CD4-positive, alpha-beta T cell treated with Interleukin-1 beta for 1 hour (primary cell): ENCODE data around the gene KLHL18.
"Not testable (repeated sequence)": the region's sequence is repeated elsewhere in the genome, so short reads cannot be mapped to it uniquely, and the experiment has no call there.

Experiments used
- DNase-seq, 2 donors: peaks; one replicate each; pipeline ENCODE4 v3.0.0-alpha.2; 2020 to 2022

The KLHL18 gene

DNA sequence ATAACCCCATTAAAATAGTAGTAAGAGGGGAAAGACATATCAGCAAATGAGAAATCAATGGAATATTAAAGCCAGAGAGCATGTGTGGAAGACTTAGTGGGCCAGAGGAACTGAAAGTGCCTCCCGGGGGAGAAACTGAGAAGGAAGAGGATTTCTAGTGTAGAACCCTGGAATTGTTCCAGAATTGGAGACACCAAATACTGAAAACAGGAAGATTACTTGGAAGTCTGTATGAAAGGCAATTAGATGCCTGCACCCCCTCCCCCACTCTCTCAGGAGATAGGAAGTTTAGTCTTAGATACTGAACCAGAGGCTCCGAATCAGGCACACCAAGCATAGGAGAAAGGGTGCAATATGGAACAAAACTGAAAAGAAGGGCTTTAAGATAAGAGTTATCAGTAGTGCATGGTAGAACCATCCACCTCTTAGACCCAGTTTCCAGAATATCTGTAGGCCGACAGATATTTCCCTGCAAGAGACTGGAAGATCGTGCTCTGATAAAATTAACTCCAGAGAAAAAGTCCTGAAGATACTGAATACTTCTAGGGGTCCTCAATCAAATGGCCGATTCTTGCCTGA, 32.4 kb downstream of the KLHL18 start:
- no peak for DNase-seq

GRCh38 chr3:47316151-47316550, 33.4 kb downstream of the KLHL18 start:
- not testable (repeated sequence) for DNase-seq

- DNase-seq, result no peak
Measured at GRCh38 chr3:47318916-47319315, 36.2 kb downstream of the KLHL18 start.

- no peak for DNase-seq
Measured at GRCh38 chr3:47319956-47320355, 37.2 kb downstream of the KLHL18 start.

DNA sequence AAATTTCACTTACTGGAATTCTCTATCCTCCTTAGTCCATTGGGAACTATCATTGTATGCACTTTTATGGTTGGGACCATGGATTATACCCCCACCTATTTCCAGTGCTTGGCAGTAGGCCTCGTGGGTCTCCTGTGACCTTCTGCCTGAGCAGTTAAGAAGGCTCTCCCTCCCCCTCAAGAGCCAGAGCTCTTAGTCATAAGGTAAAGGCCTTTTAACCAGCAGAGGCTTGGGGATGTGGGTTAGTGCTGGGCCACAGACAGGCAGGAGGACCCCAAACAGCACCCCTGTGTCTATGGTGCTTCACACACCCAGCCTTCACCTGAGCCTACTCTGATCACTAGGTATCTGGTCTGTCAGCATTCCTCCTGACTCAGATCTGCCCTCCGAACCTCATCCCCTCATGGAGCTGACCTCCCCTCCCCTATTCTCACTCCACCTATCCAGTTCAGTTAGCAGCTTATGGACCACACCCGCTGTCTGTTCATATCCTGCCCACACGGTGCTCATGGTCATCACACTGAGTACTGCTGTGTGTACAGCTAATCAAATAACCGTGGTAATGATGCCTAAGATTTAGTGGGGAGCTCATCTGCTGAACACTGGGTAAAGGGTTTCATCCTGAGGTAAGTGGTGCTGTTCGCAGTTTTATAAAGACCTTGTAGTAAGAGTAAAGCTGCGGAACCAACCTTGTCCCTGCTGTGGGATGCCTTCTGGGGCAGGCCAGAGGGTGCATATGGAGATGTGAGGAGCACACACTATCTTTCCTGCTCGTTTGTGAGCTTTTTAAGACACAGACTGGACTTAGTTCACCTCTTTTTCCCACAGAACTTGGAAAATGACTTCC, 40.9 kb downstream of the KLHL18 start:
- DNase-seq, result no peak

- DNase-seq, result peak; percentile 54 to 63
Measured at GRCh38 chr3:47324278-47324865, 41.6 kb downstream of the KLHL18 start.

- no peak for DNase-seq
Measured at GRCh38 chr3:47333907-47334306, 51.2 kb downstream of the KLHL18 start.

DNA sequence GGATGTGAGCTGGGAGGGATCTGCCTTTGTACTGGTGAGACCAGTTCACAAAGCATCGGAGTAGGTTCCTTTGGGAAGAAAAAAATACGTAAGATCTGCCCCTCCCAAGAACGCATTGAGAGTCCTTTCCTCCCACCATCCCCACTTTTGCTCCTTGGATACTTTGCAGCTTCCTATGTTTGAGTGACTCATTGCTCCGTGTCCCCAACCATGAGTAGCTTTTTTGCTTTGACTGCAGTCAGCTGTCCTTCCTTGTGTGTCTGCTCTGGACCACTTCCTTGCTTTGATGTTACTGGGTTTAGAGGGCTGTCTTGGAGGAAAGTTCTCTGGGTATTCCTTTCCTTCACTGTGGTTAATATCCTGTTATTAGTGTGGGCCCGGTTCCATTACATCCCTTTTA, 54.9 kb downstream of the KLHL18 start:
- DNase-seq, result no peak

GRCh38 chr3:47339951-47340350, 57.2 kb downstream of the KLHL18 start:
- DNase-seq, result no peak

GRCh38 chr3:47340866-47341265, 58.1 kb downstream of the KLHL18 start:
- DNase-seq, result no peak

GRCh38 chr3:47342151-47342550, 59.4 kb downstream of the KLHL18 start:
- no peak for DNase-seq

DNA sequence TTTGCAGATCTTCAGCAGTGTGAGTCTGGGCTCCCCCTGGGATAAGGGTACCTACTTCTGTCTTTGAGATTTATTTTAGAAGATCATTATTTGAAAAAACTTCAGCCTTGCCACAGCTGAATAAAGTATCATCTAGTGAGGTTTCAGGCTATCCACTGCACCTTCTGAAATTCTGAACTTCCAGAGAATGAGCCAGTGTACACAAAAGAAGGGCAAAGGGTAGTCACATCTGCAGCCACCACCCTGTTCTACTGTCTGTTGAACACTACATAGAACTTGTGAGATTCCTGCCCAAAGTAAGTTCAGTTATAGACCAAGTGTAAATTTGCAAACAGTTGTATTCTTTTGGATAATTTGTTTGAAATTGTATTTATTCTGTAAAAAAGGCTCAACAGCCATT, 60.1 kb downstream of the KLHL18 start:
- no peak for DNase-seq

- DNase-seq, result no peak
Measured at GRCh38 chr3:47343471-47343971, 60.8 kb downstream of the KLHL18 start.

DNA sequence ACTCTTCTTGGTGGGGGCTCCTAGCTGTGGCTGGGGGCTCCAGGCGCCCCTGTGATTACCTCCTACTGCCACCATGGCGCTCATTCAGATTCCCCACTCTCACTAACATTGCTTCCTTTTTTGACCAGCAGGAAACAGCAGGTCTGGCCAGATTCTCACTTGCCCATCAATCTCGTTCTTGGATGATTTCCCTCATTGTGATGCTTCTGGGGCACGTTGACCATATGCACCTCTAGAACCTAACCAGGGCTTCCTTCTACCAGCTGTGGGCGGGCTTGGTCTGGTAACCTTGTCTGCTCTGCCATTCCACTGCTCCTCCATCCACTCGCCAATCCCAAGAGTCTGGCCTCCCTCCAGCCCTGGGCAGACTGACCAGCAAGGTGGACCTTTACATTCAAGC, 62.2 kb downstream of the KLHL18 start:
- DNase-seq, result no peak

DNA sequence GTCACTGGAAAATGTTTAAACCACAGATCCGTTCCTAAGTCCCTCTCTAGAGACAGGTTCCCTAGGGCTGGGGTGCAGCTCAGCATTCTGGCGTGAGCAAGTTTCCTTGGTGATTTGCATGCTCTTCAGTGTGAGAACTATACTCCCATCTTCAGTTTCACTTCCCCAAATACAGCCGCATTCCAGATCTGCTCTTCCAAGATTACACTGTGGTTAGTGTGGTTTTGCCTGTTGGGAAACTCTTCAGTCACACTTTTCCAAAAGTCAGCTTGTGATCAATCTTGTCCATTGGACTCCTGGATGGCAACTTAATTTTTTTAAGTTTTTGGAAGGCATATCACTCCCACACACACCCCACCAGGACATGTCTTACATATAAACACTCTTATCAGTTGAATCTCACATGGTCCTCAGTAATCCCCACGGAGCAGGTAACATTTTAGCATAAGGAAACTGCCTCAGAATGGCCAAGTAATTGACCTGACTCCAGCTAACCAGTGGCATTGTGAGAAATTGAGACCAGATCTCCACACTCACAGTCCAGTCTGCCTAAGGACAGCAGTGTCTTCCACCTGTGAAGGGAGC, 64.6 kb downstream of the KLHL18 start:
- DNase-seq, result peak in 1 of 2 donors; percentile 18

- no peak for DNase-seq
Measured at GRCh38 chr3:47348411-47349154, 65.8 kb downstream of the KLHL18 start.

GRCh38 chr3:47355010-47355409, 72.3 kb downstream of the KLHL18 start:
- no peak for DNase-seq

DNA sequence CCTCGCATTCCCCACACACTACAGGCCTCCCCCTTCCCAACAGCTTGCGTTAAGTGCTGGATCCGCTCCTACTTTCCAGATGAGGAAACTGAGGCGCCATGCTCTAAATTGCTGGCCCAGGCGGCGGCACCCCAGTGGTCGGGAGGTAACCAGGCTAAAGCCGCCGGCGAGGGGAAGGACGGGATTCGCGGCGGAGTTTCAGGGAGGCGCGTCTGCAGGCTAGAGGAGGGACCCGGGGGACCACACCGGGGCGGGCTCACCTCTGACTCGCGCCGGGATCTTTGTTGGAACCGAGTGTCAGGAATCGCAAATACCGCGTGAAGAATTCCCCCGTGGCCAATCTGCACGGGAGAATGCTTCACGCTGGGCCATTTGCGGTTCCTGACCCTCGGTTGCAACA, 73.5 kb downstream of the KLHL18 start:
- DNase-seq, result no peak

GRCh38 chr3:47359323-47359722, 76.6 kb downstream of the KLHL18 start:
- DNase-seq, result no peak

DNA sequence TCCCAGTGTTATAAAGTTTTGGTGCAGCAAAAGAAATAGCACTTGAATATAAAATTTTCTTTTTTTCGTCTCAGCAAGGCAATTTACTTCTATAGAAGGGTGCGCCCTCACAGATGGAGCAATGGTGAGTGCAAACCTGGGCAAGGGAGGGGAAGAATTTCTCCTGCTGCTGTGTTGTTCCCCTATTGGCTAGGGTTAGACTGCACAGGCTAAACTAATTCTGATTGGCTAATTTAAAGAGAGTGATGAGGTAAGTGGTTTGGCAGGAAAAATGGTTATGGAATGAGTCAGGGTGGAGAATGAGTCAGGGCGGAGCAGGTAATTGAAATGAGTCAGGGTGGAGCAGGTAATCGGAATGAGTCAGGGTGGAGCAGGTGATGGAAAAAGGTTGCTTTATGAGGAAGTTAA, 77.4 kb downstream of the KLHL18 start:
- not testable (repeated sequence) for DNase-seq

GRCh38 chr3:47362701-47363100, 80.0 kb downstream of the KLHL18 start:
- DNase-seq, result peak; percentile 34 to 39

GRCh38 chr3:47365213-47366153, 82.7 kb downstream of the KLHL18 start:
- DNase-seq, result no peak
